CD4-positive, alpha-beta T cell treated with Interleukin-17A for 4 hours (primary cell): ENCODE data around the gene ASIC5.

ENCODE experiments used
- DNase-seq: peaks from one replicate; pipeline ENCODE4 v3.0.0-alpha.2; 2020; ENCODE audit warnings: mixed read lengths

ASIC5 gene

DNA sequence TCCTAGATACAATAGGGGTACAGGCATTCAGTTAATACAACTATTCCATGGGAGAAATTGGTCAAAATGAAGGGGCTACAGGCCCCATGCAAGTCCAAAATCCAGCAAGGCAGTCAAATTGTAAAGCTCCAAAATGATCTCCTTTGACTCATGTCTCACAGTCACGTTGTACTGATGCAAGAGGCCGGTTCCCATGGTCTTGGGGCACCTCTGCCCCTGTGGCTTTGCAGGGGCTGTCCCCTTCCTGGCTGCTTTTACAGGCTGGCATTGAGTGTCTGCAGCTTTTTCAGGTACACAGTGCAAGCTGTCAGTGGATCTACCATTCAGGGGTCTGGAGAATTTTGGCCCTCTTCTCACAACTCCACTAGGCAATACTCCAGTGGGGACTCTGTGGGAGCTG, 12.5 kb upstream of the ASIC5 start:
- DNase-seq: no peak

- DNase-seq: no peak
These were observed 11.9 kb upstream of the ASIC5 start for GRCh38 chr4:155877971-155878370.

DNA sequence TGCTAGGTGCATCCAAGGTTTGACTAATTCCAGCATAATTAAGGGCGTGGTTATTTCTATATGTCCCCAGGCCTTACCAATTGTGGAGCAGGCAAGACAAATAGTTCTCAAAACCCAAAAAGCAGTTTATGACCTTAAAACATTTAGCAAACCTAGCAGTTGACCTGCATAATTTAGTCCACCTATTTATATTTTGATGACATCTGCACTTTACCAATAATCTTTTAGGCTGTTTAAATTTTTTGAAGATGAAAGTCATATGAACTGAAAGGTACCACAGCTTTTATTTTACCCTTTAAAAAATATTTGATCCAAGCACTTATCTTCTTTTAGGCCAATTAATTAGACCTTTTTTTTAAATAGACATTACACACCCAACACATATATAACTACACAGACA, 9.8 kb upstream of the ASIC5 start:
- no peak for DNase-seq

DNA sequence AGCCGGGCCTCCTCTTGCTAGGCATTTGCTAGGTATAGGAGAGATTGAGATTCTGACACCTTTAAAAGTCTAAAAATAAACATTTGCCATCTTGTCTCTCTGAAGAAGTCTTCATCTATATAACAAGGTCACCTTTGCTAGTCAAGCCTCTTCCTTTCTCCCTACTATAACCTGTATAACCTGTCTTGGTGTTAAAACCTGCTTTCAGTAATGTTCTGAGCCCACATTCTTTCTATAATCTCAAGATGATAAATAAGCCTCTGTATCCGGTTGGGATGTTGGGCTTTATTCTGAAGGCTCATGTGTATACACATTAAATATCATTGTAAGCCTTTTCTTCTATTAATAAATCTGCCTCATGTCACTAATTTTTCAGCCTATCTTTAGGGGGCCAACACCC, 10.2 kb downstream of the ASIC5 start:
- no peak for DNase-seq

DNA sequence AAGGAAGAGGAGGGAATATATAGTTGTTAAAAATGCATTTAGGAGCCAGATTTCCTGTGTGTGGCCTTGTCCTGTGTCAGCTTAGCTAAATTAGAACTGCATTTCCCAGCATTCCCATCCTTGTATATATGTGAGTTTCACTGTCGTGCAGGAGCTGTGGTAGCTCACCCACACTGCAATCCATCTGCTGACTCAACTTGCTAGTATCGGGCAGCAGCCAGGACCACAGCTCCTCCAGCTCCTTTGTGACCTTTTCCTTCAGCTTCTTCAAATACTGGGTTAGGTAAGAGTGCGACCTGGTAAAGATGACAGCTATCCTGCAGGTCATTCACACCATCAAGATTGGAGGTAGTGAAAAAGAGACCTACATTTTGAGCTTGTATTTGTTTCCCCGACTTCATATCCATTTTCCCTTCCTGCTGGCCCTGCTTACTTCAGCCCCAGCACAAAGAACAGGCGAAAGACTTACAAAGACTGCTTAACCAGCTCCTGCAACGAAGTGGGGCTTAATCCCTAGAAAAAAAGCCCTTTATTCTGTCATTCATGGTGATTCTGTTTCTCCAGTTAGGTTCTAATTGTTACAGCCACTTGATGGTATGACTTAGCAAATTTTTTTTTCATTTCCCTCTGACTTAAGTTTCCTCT, 11.4 kb downstream of the ASIC5 start:
- no peak for DNase-seq

- DNase-seq: no peak
These were observed 12.9 kb downstream of the ASIC5 start for GRCh38 chr4:155853189-155853588.

DNA sequence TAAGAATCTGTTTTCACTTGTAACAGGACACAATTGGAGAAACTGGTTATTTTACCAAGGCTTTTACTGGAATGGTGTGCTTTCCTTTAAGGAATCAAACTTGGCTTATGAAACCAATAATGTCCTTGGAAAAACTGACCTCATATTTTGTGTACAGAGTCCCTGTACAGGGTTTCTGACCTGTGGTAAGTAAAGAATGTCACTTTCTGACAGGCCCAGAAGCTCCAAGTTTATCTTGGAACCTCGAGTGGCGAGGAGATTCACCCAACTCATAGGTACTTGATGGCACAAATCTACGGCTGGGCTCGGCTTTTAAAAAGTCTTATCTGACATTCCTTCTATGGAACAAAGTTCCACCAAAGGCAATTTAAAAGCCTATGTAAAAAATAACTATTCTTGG, 17.0 kb downstream of the ASIC5 start:
- DNase-seq: no peak

GRCh38 chr4:155846929-155847328, 19.1 kb downstream of the ASIC5 start:
- DNase-seq: no peak

GRCh38 chr4:155842080-155842479, 24.0 kb downstream of the ASIC5 start:
- DNase-seq: no peak

DNA sequence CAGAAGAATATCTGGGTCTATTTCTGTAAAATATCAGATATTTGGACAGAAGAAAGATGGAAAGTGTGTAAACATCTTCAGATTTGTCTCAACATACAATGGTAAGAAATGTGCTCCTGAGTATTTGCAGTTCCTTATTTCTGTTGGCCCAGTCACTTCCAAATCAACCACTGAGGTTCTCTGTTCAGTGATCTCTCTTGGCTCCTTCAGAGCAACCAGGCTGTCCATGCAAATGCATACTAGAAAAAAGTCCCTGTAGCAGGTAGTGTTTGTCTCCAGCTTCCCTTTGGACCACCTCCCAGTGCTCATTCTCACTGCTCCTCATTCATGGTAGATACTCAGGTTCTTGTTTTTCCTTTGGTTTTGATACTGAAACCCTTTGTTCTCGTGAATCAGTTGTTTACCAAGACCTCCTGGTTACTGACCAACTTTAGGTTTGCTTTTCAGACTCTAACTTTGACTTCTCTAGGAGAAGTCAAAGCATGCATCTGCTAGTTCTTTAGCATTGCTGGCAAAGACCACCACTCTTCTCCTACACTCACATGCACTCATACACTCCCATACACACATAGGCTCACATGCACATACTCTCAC, 28.8 kb downstream of the ASIC5 start:
- DNase-seq: no peak

DNA sequence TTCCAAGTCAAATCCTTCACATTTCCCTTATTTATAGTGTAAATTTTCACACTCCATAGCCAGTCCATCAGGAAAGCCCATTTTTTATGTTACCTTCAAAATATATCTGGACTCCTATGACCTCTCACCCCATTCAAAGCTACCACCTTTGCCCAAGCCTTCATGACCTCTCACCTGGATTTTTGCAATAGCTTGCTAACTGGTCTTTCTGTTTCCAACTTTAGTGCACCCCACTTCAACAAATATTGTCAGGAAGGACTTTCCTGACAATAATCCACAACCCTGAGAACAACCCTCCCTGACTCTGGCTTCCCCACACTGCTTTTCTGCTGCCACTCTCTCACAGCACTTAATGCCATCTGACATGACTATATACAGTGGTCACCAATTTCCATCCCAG, 33.4 kb downstream of the ASIC5 start:
- no peak for DNase-seq

DNA sequence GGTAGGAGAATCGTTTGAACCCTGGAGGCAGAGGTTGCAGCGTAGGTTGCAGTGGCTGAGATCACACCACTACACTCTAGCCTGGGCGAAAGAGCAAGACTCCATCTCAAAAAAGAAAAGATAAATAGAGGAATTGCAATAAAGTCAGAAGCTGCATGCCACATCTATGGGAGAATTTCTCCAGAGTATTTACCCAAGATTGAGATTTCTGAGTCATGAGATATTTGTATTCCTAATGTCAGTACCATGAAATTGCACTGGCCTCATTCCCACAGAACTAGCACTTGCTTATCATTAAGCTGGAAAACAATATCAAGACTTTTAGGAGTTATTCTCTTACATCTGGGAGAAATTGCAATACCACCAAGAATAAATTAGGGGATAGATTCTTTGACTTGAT, 37.4 kb downstream of the ASIC5 start:
- DNase-seq: no peak

GRCh38 chr4:155822572-155822971, 43.5 kb downstream of the ASIC5 start:
- DNase-seq: no peak

- no peak for DNase-seq
These were observed 45.1 kb downstream of the ASIC5 start for GRCh38 chr4:155820887-155821518.

DNA sequence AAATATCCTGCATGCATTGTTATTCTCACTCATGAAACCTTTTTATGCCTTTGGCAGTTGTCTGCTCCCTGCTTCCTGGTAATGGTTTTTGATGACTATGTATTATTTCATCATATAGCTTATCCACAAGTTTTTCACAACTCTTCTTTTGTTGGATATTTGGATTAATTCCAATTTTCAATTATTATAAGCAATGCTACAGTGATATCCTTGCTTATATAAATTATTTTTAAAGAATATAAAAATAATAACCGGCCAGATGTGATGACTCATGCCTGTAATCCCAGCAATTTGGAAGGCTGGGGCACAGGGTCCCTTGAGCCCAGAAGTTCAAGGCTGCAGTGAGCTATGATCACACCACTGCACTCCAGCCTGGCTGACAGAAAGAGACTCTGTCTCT, 47.0 kb downstream of the ASIC5 start:
- DNase-seq: no peak

DNA sequence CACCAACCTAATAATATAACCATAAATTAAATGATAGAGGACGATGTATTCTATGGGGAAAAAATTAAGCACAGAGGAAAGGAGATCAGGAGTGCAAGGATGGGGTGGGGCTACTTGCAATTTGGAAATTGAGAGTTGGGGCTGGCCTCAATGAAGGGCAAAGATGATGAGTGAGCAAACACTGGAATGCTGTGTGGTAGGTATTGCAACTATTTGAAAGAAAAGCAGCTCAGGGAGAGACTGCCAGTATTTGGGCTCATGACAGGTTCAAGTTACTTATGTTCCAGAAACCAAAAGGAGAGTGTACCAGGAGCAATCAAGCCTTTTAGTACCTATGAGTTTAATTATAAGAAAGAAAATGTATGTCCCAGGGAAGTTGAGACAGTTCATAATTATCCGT, 47.4 kb downstream of the ASIC5 start:
- no peak for DNase-seq

- DNase-seq: no peak
These were observed 55.0 kb downstream of the ASIC5 start for GRCh38 chr4:155811083-155811482.

- no peak for DNase-seq
These were observed 56.2 kb downstream of the ASIC5 start for GRCh38 chr4:155809835-155810234.

DNA sequence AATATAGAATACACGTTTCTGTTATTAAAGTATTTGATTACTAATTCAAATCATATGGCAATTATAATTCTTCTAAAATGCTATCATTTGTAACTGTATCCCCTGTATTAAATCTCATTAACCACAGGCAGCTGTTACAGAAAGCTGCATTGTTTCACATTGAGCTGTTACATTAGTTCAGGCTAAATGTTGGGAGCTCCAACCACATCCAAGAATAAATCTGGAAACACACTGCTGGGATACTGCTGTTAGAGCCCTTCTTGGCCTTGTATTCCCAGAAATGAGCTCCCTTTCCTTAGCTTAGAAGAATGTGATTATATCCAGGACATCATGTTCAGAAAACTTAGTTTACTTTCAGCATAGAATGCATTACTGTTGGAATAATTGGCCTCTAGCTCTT, 59.1 kb downstream of the ASIC5 start:
- DNase-seq: no peak

DNA sequence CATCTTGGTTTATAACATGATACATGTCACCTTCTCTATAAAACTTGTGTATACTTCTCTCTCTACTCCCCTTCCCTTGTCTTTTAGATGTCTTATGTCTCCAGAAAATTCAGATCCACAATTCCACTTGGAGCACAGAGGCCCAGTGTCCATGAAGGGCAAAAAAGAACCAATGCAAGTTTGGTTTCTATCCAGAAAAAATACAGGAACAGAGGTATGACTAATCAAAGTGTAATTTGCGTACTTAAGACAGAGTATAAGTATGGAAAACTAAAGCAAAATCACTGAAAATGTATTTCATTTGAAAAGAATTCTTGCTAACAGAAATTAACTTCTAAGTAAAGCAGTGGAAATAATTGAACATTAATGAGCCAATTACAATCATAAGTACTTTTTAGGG, 61.1 kb downstream of the ASIC5 start:
- DNase-seq: no peak

DNA sequence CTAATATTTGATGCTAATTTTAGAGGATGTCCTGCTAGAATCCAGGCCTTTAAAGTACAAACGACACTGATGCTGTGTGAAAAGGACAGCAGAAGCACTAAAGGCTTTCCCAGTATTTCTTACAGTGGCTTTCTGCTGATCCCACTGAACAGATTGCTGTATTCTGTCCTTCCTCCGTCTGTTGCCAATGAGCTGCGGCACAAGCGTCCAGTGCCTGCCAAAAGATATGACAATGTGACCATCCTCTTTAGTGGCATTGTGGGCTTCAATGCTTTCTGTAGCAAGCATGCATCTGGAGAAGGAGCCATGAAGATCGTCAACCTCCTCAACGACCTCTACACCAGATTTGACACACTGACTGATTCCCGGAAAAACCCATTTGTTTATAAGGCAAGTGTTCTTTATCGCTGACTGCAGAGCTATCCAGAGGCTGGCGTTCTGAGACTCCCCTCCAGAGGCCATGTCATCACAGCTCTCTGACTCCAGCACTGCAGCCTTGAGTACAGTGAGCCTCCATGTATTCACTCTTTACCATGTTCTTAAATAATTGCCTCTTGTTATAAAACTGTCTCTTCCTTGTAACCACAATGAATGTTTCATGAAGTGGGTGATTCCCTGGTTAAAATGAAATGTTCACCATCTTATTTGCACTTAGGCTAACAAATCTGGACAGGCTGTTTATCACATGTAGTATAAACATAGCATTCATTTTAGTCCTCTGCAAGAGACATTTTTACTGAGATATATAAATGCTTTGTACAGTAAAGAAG, 63.7 kb downstream of the ASIC5 start:
- no peak for DNase-seq

- DNase-seq: no peak
These were observed 65.3 kb downstream of the ASIC5 start for GRCh38 chr4:155800685-155801343.

DNA sequence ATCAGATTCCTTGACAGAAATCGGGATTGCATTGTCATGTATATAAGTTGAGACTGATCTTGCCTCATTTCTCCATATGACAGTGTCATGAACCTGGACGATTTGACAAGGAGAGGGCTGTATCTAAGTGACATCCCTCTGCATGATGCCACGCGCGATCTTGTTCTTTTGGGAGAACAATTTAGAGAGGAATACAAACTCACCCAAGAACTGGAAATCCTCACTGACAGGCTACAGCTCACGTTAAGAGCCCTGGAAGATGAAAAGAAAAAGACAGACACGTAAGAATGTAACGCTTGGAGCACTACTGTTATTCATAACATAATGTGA, 66.3 kb downstream of the ASIC5 start:
- DNase-seq: no peak
